ENCODE data around the gene LCP2. TPM values are rescaled to one million over a fixed set of nuclear protein-coding genes. Genes with fewer than 3 reads are reported as not detected.

LCP2 gene
- total and polyA plus RNA-seq, 2 of the 8 experiments (the other 6 are each of a cell fraction or from before 2014, with no cell fraction given): 0.26 to 0.33 TPM

DNA sequence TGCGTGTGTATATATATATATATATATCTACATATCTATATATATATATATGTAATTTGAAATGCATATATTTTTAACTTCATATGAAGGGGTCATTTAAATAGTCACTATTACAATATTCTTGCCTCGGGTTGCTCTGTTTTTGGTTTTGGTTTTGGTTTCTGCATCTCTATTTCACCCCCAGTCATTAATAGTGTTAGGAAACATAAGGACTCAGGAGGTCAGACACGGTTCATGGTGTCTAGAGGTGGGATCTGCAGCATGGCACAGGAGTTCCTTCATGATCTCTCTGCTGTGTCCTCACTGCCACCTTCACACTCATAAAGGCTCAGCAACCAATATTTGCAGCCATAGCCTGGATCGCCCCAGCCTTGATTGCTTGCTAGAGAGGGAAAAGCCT lies 48.2 kb downstream of the LCP2 start:
- H3K4me1 ChIP-seq (replicated peaks in 1 of 4; ENCODE audit: control insufficient read depth in 3 of 4, insufficient read depth in 4 of 4, low read length in 3 of 4): peaks cover 0 to 11% (median 9%) of the 10 kb centered on the region in 4 experiments; a peak in 4 of 7 replicates
- DNase-seq (ENCODE audit: low read depth in 1 of 2, low spot score in 2 of 2) (no peak), FAIRE-seq (no peak)
- no peaks in the 10 kb centered on the region for H3K27me3 ChIP-seq (replicated peaks in 1 of 4; ENCODE audit: control insufficient read depth in 3 of 4, extremely low read depth in 1 of 4, insufficient read depth in 3 of 4, low read length in 3 of 4)
- no peak overlapping the region for H3K23ac ChIP-seq (ENCODE audit: insufficient read length)
- H3K4me3 ChIP-seq (ENCODE audit: extremely low read depth in 1 of 4, insufficient read depth in 2 of 4, low read depth in 3 of 4, low read length in 4 of 4): no peak overlapping the region
- CTCF ChIA-PET (ENCODE audit: partially characterized antibody): no interaction called here
- no peak for TF ChIP-seq JUN (IDR thresholded peaks at IDR 0.05; ENCODE audit: low read depth, low read length)
- TF ChIP-seq POU5F1 (IDR thresholded peaks at IDR 0.05; ENCODE audit: low read depth, low read length): no peak
- TF ChIP-seq TCF12 (IDR thresholded peaks at IDR 0.05; ENCODE audit: low read depth, low read length): no peak
- TF ChIP-seq RAD21 (IDR thresholded peaks at IDR 0.05 in 1 of 2, conservative IDR thresholded peaks at IDR 0.05 in 1 of 2; ENCODE audit: low read depth in 2 of 2, low read length in 2 of 2): no peak
- no peak for TF ChIP-seq KDM1A (IDR thresholded peaks at IDR 0.05; ENCODE audit: borderline replicate concordance, low read length)
- no peak for TF ChIP-seq BCL11A (IDR thresholded peaks at IDR 0.05; ENCODE audit: low read depth in 2 of 2, low read length in 2 of 2)
- no peak for TF ChIP-seq TBP (IDR thresholded peaks at IDR 0.05; ENCODE audit: low read depth, low read length)
- no peak for TF ChIP-seq POLR2AphosphoS5 (IDR thresholded peaks at IDR 0.05; ENCODE audit: low read depth, low read length)
- no peak for TF ChIP-seq CBX8 (IDR thresholded peaks at IDR 0.05; ENCODE audit: borderline replicate concordance, low read depth, low read length)
- no peak for TF ChIP-seq TAF1 (IDR thresholded peaks at IDR 0.05; ENCODE audit: low read depth, low read length)
- no peak for TF ChIP-seq YY1 (IDR thresholded peaks at IDR 0.05; ENCODE audit: low read depth, low read length)
- TF ChIP-seq SP1 (IDR thresholded peaks at IDR 0.05; ENCODE audit: low read depth, low read length): no peak
- TF ChIP-seq JUND (IDR thresholded peaks at IDR 0.05; ENCODE audit: low read length): no peak
- H3K4me2 ChIP-seq (ENCODE audit: insufficient read depth in 1 of 2, low read depth in 2 of 2, low read length in 2 of 2): no peak overlapping the region
- POLR2A ChIA-PET (ENCODE audit: partially characterized antibody): no interaction called here
- 79% methylated on average over 4 of the region's 4 CpGs; no CpG with 5 or more reads in 1 of the 2 experiments for WGBS, 2 experiments (ENCODE audit: extremely low coverage in 1 of 2, insufficient coverage in 1 of 2, insufficient read length in 1 of 2, insufficient replicate concordance in 2 of 2, low coverage in 1 of 2, low lambda C conversion rate in 2 of 2, missing lambda C conversion rate in 1 of 2)
- H3K79me2 ChIP-seq (ENCODE audit: control insufficient read depth in 1 of 2, insufficient read depth in 2 of 2, low read length in 2 of 2): no peaks in the 10 kb centered on the region
- H3K27ac ChIP-seq (ENCODE audit: low read depth, low read length): no peak overlapping the region
- H3K4ac ChIP-seq (replicated peaks; ENCODE audit: insufficient read length, low read depth, low read length): no peak overlapping the region
- no peak overlapping the region for H2BK5ac ChIP-seq (ENCODE audit: low read depth, low read length)
- no peak overlapping the region for H4K91ac ChIP-seq (replicated peaks; ENCODE audit: insufficient read length, low read length)
- no peak overlapping the region for H4K5ac ChIP-seq (ENCODE audit: insufficient read length, low read depth, low read length)
- H3K23me2 ChIP-seq (ENCODE audit: low read depth, low read length): no peaks in the 10 kb centered on the region
- no peak overlapping the region for H3K56ac ChIP-seq (replicated peaks; ENCODE audit: insufficient read length, low read depth, low read length)
- H2BK20ac ChIP-seq (ENCODE audit: low read length): no peak overlapping the region
- peaks cover 2 to 13% of the 10 kb centered on the region in 2 experiments; a peak in 2 of 4 replicates for H3K9me3 ChIP-seq (ENCODE audit: insufficient read depth in 2 of 2, low read depth in 1 of 2, low read length in 1 of 2)
- no peaks in the 10 kb centered on the region for H4K20me1 ChIP-seq (replicated peaks in 1 of 2; ENCODE audit: control insufficient read depth in 1 of 2, insufficient read depth in 2 of 2, low read length in 2 of 2)
- no peak overlapping the region for H3K14ac ChIP-seq (ENCODE audit: insufficient read length)
- no peak overlapping the region for H2AFZ ChIP-seq (ENCODE audit: low read length)
- H3K36me3 ChIP-seq (ENCODE audit: control insufficient read depth in 2 of 4, insufficient read depth in 4 of 4, low read length in 3 of 4): no peaks in the 10 kb centered on the region
- H2BK120ac ChIP-seq (replicated peaks; ENCODE audit: low read depth, low read length): no peak overlapping the region
- no peak overlapping the region for H3K18ac ChIP-seq (ENCODE audit: extremely low read depth, low read length)
- no peak overlapping the region for H2BK12ac ChIP-seq (ENCODE audit: low read depth, low read length)
- H4K8ac ChIP-seq (ENCODE audit: extremely low read depth, insufficient read depth, low read length): no peak overlapping the region
- no peak overlapping the region for H2AK5ac ChIP-seq (ENCODE audit: low read depth, low read length)
- no peaks in the 10 kb centered on the region for H3K79me1 ChIP-seq (ENCODE audit: low read depth, low read length)
- H2BK15ac ChIP-seq (ENCODE audit: low read length): no peak overlapping the region
- H3K9ac ChIP-seq (replicated peaks in 1 of 4; ENCODE audit: extremely low read depth in 1 of 4, low read depth in 3 of 4, low read length in 3 of 4): no peak overlapping the region

Data from H1 (cell line).